ENCODE data around the gene HEPN1.

The HEPN1 gene

GRCh38 chr11:124887667-124888013 is 31.4 kb upstream of the HEPN1 start:
- Histone ChIP-seq H3K36me3 (ENCODE audit: insufficient read depth, low read length) (no peaks in the 10 kb centered on the region), H3K4me2 (ENCODE audit: low read length) (no peak overlapping the region), H2AFZ (ENCODE audit: low read length) (no peak overlapping the region), H3K27ac (ENCODE audit: low read depth, low read length, poor library complexity, severe bottlenecking) (no peak overlapping the region), H3K4me3 (ENCODE audit: low read depth, low read length, poor library complexity, severe bottlenecking) (no peak overlapping the region), H3K9me2 (ENCODE audit: low read depth, low read length) (no peaks in the 10 kb centered on the region), H3K9me3 (ENCODE audit: low read length) (no peaks in the 10 kb centered on the region), H3K79me2 (ENCODE audit: insufficient read depth, low read length) (no peaks in the 10 kb centered on the region), H3K9ac (ENCODE audit: low read length) (no peak overlapping the region), H3F3A (ENCODE audit: insufficient read depth, low read length) (no peaks in the 10 kb centered on the region), H4K20me1 (ENCODE audit: insufficient read depth, low read length) (no peaks in the 10 kb centered on the region), H3K4me1 (ENCODE audit: insufficient read depth, low read length, severe bottlenecking) (no peaks in the 10 kb centered on the region), H3K27me3 (ENCODE audit: insufficient read depth, low read length) (0 out of 2 replicates have a peak, but pooled peaks cover 2% of the 10 kb centered on the region)
- TF ChIP-seq EZH2 (IDR thresholded peaks at IDR 0.05; ENCODE audit: borderline replicate concordance, low read length) (no peak), CTCF (IDR thresholded peaks at IDR 0.05; ENCODE audit: low read length) (no peak)

GRCh38 chr11:124889191-124890091 is 29.6 kb upstream of the HEPN1 start:
- H3K27ac ChIP-seq (ENCODE audit: low read depth, low read length, poor library complexity, severe bottlenecking), result no peak overlapping the region

GRCh38 chr11:124890151-124890550 is 28.9 kb upstream of the HEPN1 start:
- Histone ChIP-seq H3K27me3 (ENCODE audit: insufficient read depth, low read length) (0 out of 2 replicates have a peak, but pooled peaks cover 2% of the 10 kb centered on the region), H3K4me2 (ENCODE audit: low read length) (no peak overlapping the region), H3K4me3 (ENCODE audit: low read depth, low read length, poor library complexity, severe bottlenecking) (no peak overlapping the region), H3K9me2 (ENCODE audit: low read depth, low read length) (no peaks in the 10 kb centered on the region), H3K27ac (ENCODE audit: low read depth, low read length, poor library complexity, severe bottlenecking) (no peak overlapping the region), H3F3A (ENCODE audit: insufficient read depth, low read length) (no peaks in the 10 kb centered on the region), H4K20me1 (ENCODE audit: insufficient read depth, low read length) (no peaks in the 10 kb centered on the region), H3K79me2 (ENCODE audit: insufficient read depth, low read length) (no peaks in the 10 kb centered on the region), H3K36me3 (ENCODE audit: insufficient read depth, low read length) (no peaks in the 10 kb centered on the region), H2AFZ (ENCODE audit: low read length) (no peak overlapping the region), H3K4me1 (ENCODE audit: insufficient read depth, low read length, severe bottlenecking) (no peaks in the 10 kb centered on the region), H3K9ac (ENCODE audit: low read length) (no peak overlapping the region), H3K9me3 (ENCODE audit: low read length) (no peaks in the 10 kb centered on the region)
- no peak for TF ChIP-seq CTCF (IDR thresholded peaks at IDR 0.05; ENCODE audit: low read length)
- TF ChIP-seq EZH2 (IDR thresholded peaks at IDR 0.05; ENCODE audit: borderline replicate concordance, low read length), result no peak

More at GRCh38 chr11:124889191-124890091, 29.6 kb upstream of the HEPN1 start:
- no peaks in the 10 kb centered on the region for H3K4me1 ChIP-seq (ENCODE audit: insufficient read depth, low read length, severe bottlenecking)
- H4K20me1 ChIP-seq (ENCODE audit: insufficient read depth, low read length), result no peaks in the 10 kb centered on the region
- no peak overlapping the region for H3K4me2 ChIP-seq (ENCODE audit: low read length)
- H3K36me3 ChIP-seq (ENCODE audit: insufficient read depth, low read length), result no peaks in the 10 kb centered on the region
- 0 out of 2 replicates have a peak, but pooled peaks cover 2% of the 10 kb centered on the region for H3K27me3 ChIP-seq (ENCODE audit: insufficient read depth, low read length)
- no peak overlapping the region for H2AFZ ChIP-seq (ENCODE audit: low read length)
- no peak overlapping the region for H3K9ac ChIP-seq (ENCODE audit: low read length)
- no peaks in the 10 kb centered on the region for H3K9me2 ChIP-seq (ENCODE audit: low read depth, low read length)
- H3F3A ChIP-seq (ENCODE audit: insufficient read depth, low read length), result no peaks in the 10 kb centered on the region
- no peaks in the 10 kb centered on the region for H3K9me3 ChIP-seq (ENCODE audit: low read length)
- TF ChIP-seq CTCF (IDR thresholded peaks at IDR 0.05; ENCODE audit: low read length) (no peak), EZH2 (IDR thresholded peaks at IDR 0.05; ENCODE audit: borderline replicate concordance, low read length) (no peak)
- H3K4me3 ChIP-seq (ENCODE audit: low read depth, low read length, poor library complexity, severe bottlenecking), result no peak overlapping the region
- H3K79me2 ChIP-seq (ENCODE audit: insufficient read depth, low read length), result no peaks in the 10 kb centered on the region
